Right lung (tissue), 5 donors: ENCODE results near the gene RNF31. TPM values are rescaled to one million over a fixed set of nuclear protein-coding genes. Genes with fewer than 3 reads are reported as not detected.

Experiments
- DNase-seq, 2 donors: peaks; one replicate each; pipeline ENCODE4 v3.0.0-alpha.2; 2013
- polyA plus RNA-seq, 5 donors: library from polyadenylated mRNA; unstranded; fragments of 120-200 nt; gene quantifications; one replicate each; pipeline versions ENCODE4 v1.2.1 to v1.2.3, GENCODE V29; 2013; ENCODE audit warnings: inconsistent platforms in 1 of 5, low replicate concordance in 1 of 5; ENCODE audit not compliant: insufficient read length in 5 of 5, insufficient read depth in 1 of 5

RNF31 gene
- polyA plus RNA-seq, 5 donors = 42.8 to 60.2 (median 55.7) TPM

GRCh38 chr14:24115422-24116127 is 31.7 kb upstream of the RNF31 start:
- DNase-seq = no peak

- no peak for DNase-seq
Measured at GRCh38 chr14:24116128-24116814, 31.0 kb upstream of the RNF31 start.

- no peak for DNase-seq
Measured at GRCh38 chr14:24117179-24117578, 30.1 kb upstream of the RNF31 start.

GRCh38 chr14:24119691-24120090 is 27.6 kb upstream of the RNF31 start:
- no peak for DNase-seq

- no peak for DNase-seq
Measured at GRCh38 chr14:24121210-24121609, 26.1 kb upstream of the RNF31 start.

GRCh38 chr14:24122416-24122815 is 24.9 kb upstream of the RNF31 start:
- DNase-seq = no peak

- DNase-seq = no peak
Measured at GRCh38 chr14:24122898-24123297, 24.4 kb upstream of the RNF31 start.

- DNase-seq = no peak
Measured at GRCh38 chr14:24123424-24124417, 23.6 kb upstream of the RNF31 start.

- no peak for DNase-seq
Measured at GRCh38 chr14:24126939-24127338, 20.4 kb upstream of the RNF31 start.

- DNase-seq = no peak
Measured at GRCh38 chr14:24127673-24128072, 19.6 kb upstream of the RNF31 start.

GRCh38 chr14:24129410-24129998 is 17.8 kb upstream of the RNF31 start:
- no peak for DNase-seq

GRCh38 chr14:24130380-24130716 is 16.9 kb upstream of the RNF31 start, which contains the start of gene FITM1:
Gene FITM1 (plus strand): TSS chr14:24130659. CDS start chr14:24131564, 905 bp downstream.
- no peak for DNase-seq

GRCh38 chr14:24130717-24131548 is 16.4 kb upstream of the RNF31 start:
- DNase-seq = no peak

GRCh38 chr14:24131549-24131966 is 15.7 kb upstream of the RNF31 start:
- DNase-seq = no peak

- no peak for DNase-seq
Measured at GRCh38 chr14:24132061-24132685, 15.1 kb upstream of the RNF31 start.

- DNase-seq = no peak
Measured at GRCh38 chr14:24132976-24133375, 14.3 kb upstream of the RNF31 start.

- DNase-seq = no peak
Measured at GRCh38 chr14:24133735-24134134, 13.6 kb upstream of the RNF31 start.

- no peak for DNase-seq
Measured at GRCh38 chr14:24135584-24135833, 11.8 kb upstream of the RNF31 start.

- peak; percentile 90 to 91 for DNase-seq
Measured at GRCh38 chr14:24135834-24136683, 11.2 kb upstream of the RNF31 start, which contains the start of gene PSME1. Gene PSME1 (plus strand): TSS chr14:24136194. CDS start chr14:24136263, 69 bp downstream.
